CD4-positive, CD25-positive, alpha-beta regulatory T cell (primary cell): ENCODE measurements around the gene DNMT3A. TPM values are rescaled to one million over a fixed set of nuclear protein-coding genes. Genes with fewer than 3 reads are reported as not detected.

Experiments used
- ATAC-seq, 2 donors: fragments of 150-1000 bp; cut with Tn5 transposase; one replicate each; pipeline ENCODE4 v1.10.0; 2021; ENCODE audit warnings: low read depth in 2 of 2, moderate number of reproducible peaks in 2 of 2, moderate library complexity in 1 of 2
- DNase-seq, 3 donors: peaks; one replicate each; pipeline versions ENCODE4 v3.0.0 to v3.0.0-alpha.2; 2012 to 2022; ENCODE audit warnings: mixed read lengths in 1 of 3
- H3K27ac ChIP-seq: one replicate; pipeline ENCODE4 v1.7.0; 2013; ENCODE audit warnings: mild to moderate bottlenecking, low read length; ENCODE audit not compliant: insufficient read depth, poor library complexity, severe bottlenecking
- H3K27me3 ChIP-seq: one replicate; pipeline ENCODE4 v1.7.0; 2013; ENCODE audit warnings: low read length; ENCODE audit not compliant: control insufficient read depth, insufficient read depth
- H3K36me3 ChIP-seq: one replicate; pipeline ENCODE4 v1.7.0; 2013; ENCODE audit warnings: mild to moderate bottlenecking, low read length, moderate library complexity; ENCODE audit not compliant: control insufficient read depth, insufficient read depth
- H3K4me1 ChIP-seq: 2 replicates; pipeline ENCODE4 v1.7.0; 2013; ENCODE audit warnings: mild to moderate bottlenecking, low read length; ENCODE audit not compliant: insufficient read depth, control insufficient read depth, poor library complexity, severe bottlenecking
- H3K4me3 ChIP-seq: one replicate; pipeline ENCODE4 v1.7.0; 2013; ENCODE audit warnings: low read depth, mild to moderate bottlenecking, low read length, moderate library complexity
- H3K9me3 ChIP-seq, 2 experiments: 1 replicate in 1 of 2; 2 replicates in 1 of 2; pipeline ENCODE4 v1.7.0; 2013; ENCODE audit warnings: low read length in 2 of 2, mild to moderate bottlenecking in 1 of 2, moderate library complexity in 1 of 2; ENCODE audit not compliant: control insufficient read depth in 2 of 2
- H3K27ac Mint-ChIP-seq, 3 donors: one replicate each; pipeline ENCODE4 v1.8.0; 2020 to 2022; ENCODE audit warnings: mild to moderate bottlenecking in 3 of 3, mixed read lengths in 3 of 3, moderate library complexity in 2 of 3
- H3K27me3 Mint-ChIP-seq: one replicate; pipeline ENCODE4 v1.8.0; 2022; ENCODE audit warnings: mild to moderate bottlenecking, mixed read lengths
- H3K36me3 Mint-ChIP-seq: one replicate; pipeline ENCODE4 v1.8.0; 2020; ENCODE audit warnings: mixed read lengths
- H3K4me1 Mint-ChIP-seq, 4 donors: one replicate each; pipeline ENCODE4 v1.8.0; 2020 to 2022; ENCODE audit warnings: mixed read lengths in 4 of 4, mild to moderate bottlenecking in 1 of 4
- H3K4me3 Mint-ChIP-seq, 4 donors: one replicate each; pipeline ENCODE4 v1.8.0; 2020 to 2022; ENCODE audit warnings: mild to moderate bottlenecking in 4 of 4, mixed read lengths in 4 of 4, moderate library complexity in 3 of 4
- H3K9me3 Mint-ChIP-seq, 7 donors: one replicate each; pipeline ENCODE4 v1.8.0; 2020 to 2022; ENCODE audit warnings: mixed read lengths in 7 of 7, mild to moderate bottlenecking in 3 of 7, moderate library complexity in 2 of 7
- polyA plus RNA-seq, 4 donors: library from polyadenylated mRNA; unstranded; fragments of 300-500 nt; fragmentation: Illumina TruSeq; gene quantifications; one replicate each; pipeline ENCODE4 v1.2.3, GENCODE V29; 2021
- total RNA-seq: library from RNA; stranded (reverse); gene quantifications from one replicate; pipeline ENCODE4 v1.2.3, GENCODE V29; 2022

DNMT3A gene
- total and polyA plus RNA-seq, 5 donors from 2014 or later, result 8.1 to 81.0 (median 12.4) TPM

- Histone ChIP-seq H3K27ac (no peak overlapping the region), H3K9me3 (no peaks in the 10 kb centered on the region), H3K36me3 (no peaks in the 10 kb centered on the region), H3K27me3 (no peaks in the 10 kb centered on the region), H3K4me1 (peaks cover 37% of the 10 kb centered on the region), H3K4me3 (peak overlapping the region; percentile 32)
- Mint-ChIP-seq H3K4me1 (peaks cover 0 to 47% (median 14%) of the 10 kb centered on the region in 4 donors), H3K9me3 (no peaks in the 10 kb centered on the region), H3K27me3 (peaks cover 5% of the 10 kb centered on the region), H3K4me3 (peak overlapping the region; percentile 82 to 91 (median 86)), H3K27ac (peak overlapping the region in 1 of 3 donors; percentile 36), H3K36me3 (no peaks in the 10 kb centered on the region)
- DNase-seq (peak; percentile 74 to 84 (median 82)), ATAC-seq (peak; percentile 81 to 83)
Measured at GRCh38 chr2:25342372-25343186, 854 bp upstream of the DNMT3A start.

GRCh38 chr2:25341011-25341727, 556 bp downstream of the DNMT3A start:
- no peak overlapping the region for H3K27ac Mint-ChIP-seq
- no peak overlapping the region for H3K27ac ChIP-seq
- no peaks in the 10 kb centered on the region for H3K9me3 ChIP-seq
- H3K27me3 ChIP-seq, result no peaks in the 10 kb centered on the region
- H3K4me1 Mint-ChIP-seq, result peaks cover 0 to 54% (median 20%) of the 10 kb centered on the region in 4 donors
- no peaks in the 10 kb centered on the region for H3K36me3 ChIP-seq
- ATAC-seq (peak; percentile 2 to 4), DNase-seq (peak in 1 of 3 donors; percentile 36)
- peaks cover 51% of the 10 kb centered on the region for H3K4me1 ChIP-seq
- H3K9me3 Mint-ChIP-seq, result no peaks in the 10 kb centered on the region
- peaks cover 4% of the 10 kb centered on the region for H3K27me3 Mint-ChIP-seq
- no peak overlapping the region for H3K4me3 Mint-ChIP-seq
- H3K4me3 ChIP-seq, result no peak overlapping the region
- no peaks in the 10 kb centered on the region for H3K36me3 Mint-ChIP-seq

GRCh38 chr2:25340181-25340921, 1.4 kb downstream of the DNMT3A start:
- Histone ChIP-seq H3K36me3 (no peaks in the 10 kb centered on the region), H3K4me3 (no peak overlapping the region), H3K27me3 (no peaks in the 10 kb centered on the region), H3K27ac (peak overlapping the region; percentile 41), H3K9me3 (no peaks in the 10 kb centered on the region), H3K4me1 (peaks cover 59% of the 10 kb centered on the region)
- Mint-ChIP-seq H3K9me3 (no peaks in the 10 kb centered on the region), H3K27me3 (peaks cover 4% of the 10 kb centered on the region), H3K4me1 (peaks cover 3 to 59% (median 24%) of the 10 kb centered on the region in 4 donors), H3K27ac (peak overlapping the region in 2 of 3 donors; percentile 20 to 94), H3K4me3 (peak overlapping the region; percentile 15 to 93 (median 74)), H3K36me3 (no peaks in the 10 kb centered on the region)
- ATAC-seq (no peak), DNase-seq (peak in 1 of 3 donors; percentile 25)

GRCh38 chr2:25339791-25340180, 1.9 kb downstream of the DNMT3A start:
- Mint-ChIP-seq H3K9me3 (no peaks in the 10 kb centered on the region), H3K4me1 (peaks cover 8 to 62% (median 28%) of the 10 kb centered on the region in 4 donors), H3K27ac (peak overlapping the region; percentile 65 to 94 (median 90)), H3K27me3 (peaks cover 4% of the 10 kb centered on the region), H3K4me3 (peak overlapping the region; percentile 80 to 93 (median 84)), H3K36me3 (no peaks in the 10 kb centered on the region)
- H3K27ac ChIP-seq, result peak overlapping the region; percentile 41
- no peaks in the 10 kb centered on the region for H3K9me3 ChIP-seq
- H3K4me1 ChIP-seq, result peaks cover 65% of the 10 kb centered on the region
- DNase-seq, result no peak
- no peak for ATAC-seq
- no peak overlapping the region for H3K4me3 ChIP-seq
- no peaks in the 10 kb centered on the region for H3K36me3 ChIP-seq
- no peaks in the 10 kb centered on the region for H3K27me3 ChIP-seq

GRCh38 chr2:25339211-25339674, 2.5 kb downstream of the DNMT3A start:
- no peaks in the 10 kb centered on the region for H3K36me3 ChIP-seq
- H3K9me3 ChIP-seq, result no peaks in the 10 kb centered on the region
- no peaks in the 10 kb centered on the region for H3K36me3 Mint-ChIP-seq
- H3K4me3 Mint-ChIP-seq, result peak overlapping the region; percentile 80 to 93 (median 84)
- no peak for ATAC-seq
- H3K27ac ChIP-seq, result peak overlapping the region; percentile 43
- DNase-seq, result no peak
- no peak overlapping the region for H3K4me3 ChIP-seq
- H3K4me1 ChIP-seq, result peaks cover 70% of the 10 kb centered on the region
- no peaks in the 10 kb centered on the region for H3K9me3 Mint-ChIP-seq
- peaks cover 13 to 66% (median 33%) of the 10 kb centered on the region in 4 donors for H3K4me1 Mint-ChIP-seq
- peak overlapping the region; percentile 65 to 94 (median 90) for H3K27ac Mint-ChIP-seq
- H3K27me3 ChIP-seq, result no peaks in the 10 kb centered on the region
- peaks cover 4% of the 10 kb centered on the region for H3K27me3 Mint-ChIP-seq

- Mint-ChIP-seq H3K27me3 (no peaks in the 10 kb centered on the region), H3K9me3 (no peaks in the 10 kb centered on the region), H3K4me3 (peak overlapping the region; percentile 81 to 93 (median 88)), H3K4me1 (peaks cover 13 to 71% (median 38%) of the 10 kb centered on the region in 4 donors), H3K36me3 (no peaks in the 10 kb centered on the region), H3K27ac (peak overlapping the region; percentile 90 to 96 (median 94))
- peaks cover 79% of the 10 kb centered on the region for H3K4me1 ChIP-seq
- H3K27me3 ChIP-seq, result no peaks in the 10 kb centered on the region
- no peaks in the 10 kb centered on the region for H3K36me3 ChIP-seq
- no peak for ATAC-seq
- no peak for DNase-seq
- peak overlapping the region; percentile 7 for H3K4me3 ChIP-seq
- peak overlapping the region; percentile 73 for H3K27ac ChIP-seq
- H3K9me3 ChIP-seq, result no peaks in the 10 kb centered on the region
Measured at GRCh38 chr2:25338401-25338800, 3.3 kb downstream of the DNMT3A start.

- ATAC-seq, result no peak
- peak overlapping the region; percentile 72 to 93 (median 88) for H3K4me3 Mint-ChIP-seq
- H3K9me3 Mint-ChIP-seq, result no peaks in the 10 kb centered on the region
- H3K27me3 Mint-ChIP-seq, result no peaks in the 10 kb centered on the region
- Histone ChIP-seq H3K4me3 (peak overlapping the region; percentile 7), H3K4me1 (peaks cover 81% of the 10 kb centered on the region), H3K9me3 (no peaks in the 10 kb centered on the region), H3K27me3 (no peaks in the 10 kb centered on the region), H3K27ac (peak overlapping the region; percentile 73), H3K36me3 (no peaks in the 10 kb centered on the region)
- DNase-seq, result no peak
- no peaks in the 10 kb centered on the region for H3K36me3 Mint-ChIP-seq
- H3K27ac Mint-ChIP-seq, result peak overlapping the region; percentile 90 to 96 (median 94)
- H3K4me1 Mint-ChIP-seq, result peaks cover 13 to 75% (median 38%) of the 10 kb centered on the region in 4 donors
Measured at GRCh38 chr2:25337891-25338290, 3.8 kb downstream of the DNMT3A start.
